NCI-H1092 (cell line): ENCODE data around the gene TNIP1.

Experiments used
- DNase-seq: peaks from one replicate; lab custom pipeline; 2025; lab: John Stamatoyannopoulos, UW

Gene TNIP1

DNA sequence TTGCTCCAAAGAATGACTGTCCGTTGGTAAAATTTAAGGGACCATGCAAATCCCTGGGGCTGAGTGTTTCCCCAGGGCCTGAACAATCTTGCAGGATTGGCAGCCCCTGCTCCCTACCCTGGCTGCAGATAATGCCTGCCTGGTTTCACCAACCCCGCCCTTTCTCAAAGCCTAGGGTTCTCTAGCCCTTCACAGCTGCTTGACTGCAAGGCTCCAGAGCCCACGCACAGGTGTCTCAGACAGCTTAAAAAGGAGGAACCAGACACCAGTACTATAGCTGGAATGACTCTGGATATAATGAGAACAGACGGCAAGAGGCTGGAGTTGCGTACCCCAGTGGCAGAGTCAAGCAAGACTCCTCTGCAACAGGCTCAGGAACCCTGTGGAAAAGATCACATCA, 25.2 kb upstream of the TNIP1 start:
- DNase-seq = no peak

DNA sequence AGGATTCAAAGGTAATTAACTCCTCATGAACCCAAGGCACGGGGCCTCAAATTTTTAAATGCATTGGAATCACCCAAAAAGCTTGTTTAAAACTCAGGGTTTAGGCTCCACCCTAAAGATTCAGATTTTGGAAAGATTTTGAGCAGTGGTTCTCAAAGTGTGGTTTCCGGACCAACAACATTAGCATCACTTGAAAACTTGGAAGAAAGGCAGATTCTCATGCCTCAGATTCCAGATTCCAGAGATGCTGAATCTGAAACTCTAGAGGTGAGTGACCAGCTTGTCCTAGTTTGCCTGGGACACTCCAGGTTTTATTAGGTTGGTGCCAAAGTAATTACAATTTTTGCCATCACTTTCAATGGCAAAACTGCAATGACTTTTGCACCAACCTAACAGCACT, 24.7 kb upstream of the TNIP1 start:
- no peak for DNase-seq

DNA sequence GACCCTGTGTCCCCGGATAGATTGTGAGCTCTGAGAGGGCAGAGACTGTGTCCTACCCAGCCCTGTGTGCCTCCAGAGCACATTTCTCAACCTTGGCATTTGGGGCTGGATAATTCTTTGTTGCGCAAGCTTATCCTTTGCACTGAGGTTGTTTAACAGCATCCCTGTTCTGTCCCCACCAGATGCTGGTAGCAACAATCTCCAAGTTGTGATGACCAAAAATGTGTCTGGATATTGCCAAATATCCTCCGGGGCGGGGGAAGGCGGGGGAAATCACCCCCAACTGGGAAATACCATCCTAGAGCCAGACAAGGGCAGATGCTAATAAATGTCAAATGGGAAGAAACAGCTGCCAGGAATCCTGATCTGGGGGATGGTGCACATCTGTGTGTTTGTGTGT, 24.0 kb upstream of the TNIP1 start:
- no peak for DNase-seq

DNA sequence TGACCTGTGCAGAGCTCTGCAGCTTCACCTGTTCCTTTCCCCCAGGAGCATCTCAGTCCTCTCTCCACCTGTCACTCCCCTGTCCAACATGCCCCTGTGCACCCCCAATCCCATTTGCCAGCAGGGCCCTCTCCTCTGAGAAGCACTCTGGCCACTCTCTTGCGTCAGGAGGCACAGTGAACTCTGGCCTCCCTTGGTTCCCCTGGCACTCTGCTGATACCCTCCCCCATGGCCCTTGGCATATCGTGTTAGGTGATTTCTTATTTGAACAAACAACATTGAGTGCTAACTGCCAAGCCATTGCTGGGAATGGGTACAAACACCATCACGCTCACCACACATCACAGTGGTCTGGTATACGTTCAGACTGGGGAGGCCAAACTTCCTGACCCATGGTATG, 20.9 kb upstream of the TNIP1 start:
- no peak for DNase-seq

DNA sequence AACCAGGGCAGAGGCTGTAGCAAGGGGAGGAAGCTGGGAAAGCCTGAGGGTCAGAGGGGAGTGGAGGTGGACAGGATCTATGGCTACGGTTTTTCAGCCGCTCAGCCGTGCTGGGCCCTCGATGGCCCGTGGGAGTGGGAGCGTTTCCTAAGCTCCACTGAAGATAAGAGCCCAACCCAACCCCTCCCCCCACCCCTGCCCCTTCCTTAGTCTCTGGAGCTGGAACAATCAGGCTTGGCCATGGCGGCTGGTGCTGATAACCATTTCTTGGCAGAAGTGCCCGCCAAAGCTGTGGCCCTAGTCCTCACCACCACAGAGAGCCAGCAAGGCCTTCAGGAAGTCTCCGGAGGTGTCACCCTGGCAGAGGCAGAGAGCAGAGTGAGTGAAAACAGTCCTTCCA, 20.3 kb upstream of the TNIP1 start:
- no peak for DNase-seq

DNA sequence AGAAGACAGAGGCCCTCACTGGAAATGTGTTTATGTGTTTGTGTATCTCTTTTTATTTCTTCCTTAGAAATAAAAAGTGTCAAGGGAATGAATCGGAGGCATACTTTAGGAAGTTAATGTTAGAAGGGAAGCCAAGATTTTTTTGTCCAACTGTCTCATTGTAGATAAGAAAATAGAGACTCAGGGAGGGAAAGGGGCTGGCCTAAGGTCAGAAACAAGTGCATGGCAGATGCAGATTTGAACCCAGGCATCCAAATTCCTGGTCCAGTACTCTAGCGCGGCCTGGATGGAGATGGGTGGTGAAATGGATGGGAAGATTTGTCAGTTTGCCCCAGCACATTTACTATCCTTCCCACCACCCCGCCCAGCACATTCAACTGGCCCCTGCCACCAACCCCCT, 19.8 kb upstream of the TNIP1 start:
- DNase-seq = no peak

DNA sequence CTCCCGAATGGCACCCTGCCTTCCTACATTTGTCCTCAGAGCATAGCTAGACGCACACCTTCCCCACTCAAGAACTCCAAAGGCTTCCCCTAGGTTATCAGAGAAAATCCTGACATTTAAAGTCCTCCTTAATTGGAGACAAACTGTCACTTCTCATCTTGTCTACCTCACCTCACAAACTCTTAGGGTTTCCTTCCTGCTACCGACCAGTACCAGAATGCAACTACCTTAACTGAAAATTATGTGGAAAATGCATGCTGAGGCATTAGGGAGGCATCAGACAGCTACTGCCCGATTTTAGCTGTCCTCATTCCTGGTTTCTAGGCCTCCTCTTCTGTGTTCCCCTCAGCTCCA, 17.9 kb upstream of the TNIP1 start:
- no peak for DNase-seq

DNA sequence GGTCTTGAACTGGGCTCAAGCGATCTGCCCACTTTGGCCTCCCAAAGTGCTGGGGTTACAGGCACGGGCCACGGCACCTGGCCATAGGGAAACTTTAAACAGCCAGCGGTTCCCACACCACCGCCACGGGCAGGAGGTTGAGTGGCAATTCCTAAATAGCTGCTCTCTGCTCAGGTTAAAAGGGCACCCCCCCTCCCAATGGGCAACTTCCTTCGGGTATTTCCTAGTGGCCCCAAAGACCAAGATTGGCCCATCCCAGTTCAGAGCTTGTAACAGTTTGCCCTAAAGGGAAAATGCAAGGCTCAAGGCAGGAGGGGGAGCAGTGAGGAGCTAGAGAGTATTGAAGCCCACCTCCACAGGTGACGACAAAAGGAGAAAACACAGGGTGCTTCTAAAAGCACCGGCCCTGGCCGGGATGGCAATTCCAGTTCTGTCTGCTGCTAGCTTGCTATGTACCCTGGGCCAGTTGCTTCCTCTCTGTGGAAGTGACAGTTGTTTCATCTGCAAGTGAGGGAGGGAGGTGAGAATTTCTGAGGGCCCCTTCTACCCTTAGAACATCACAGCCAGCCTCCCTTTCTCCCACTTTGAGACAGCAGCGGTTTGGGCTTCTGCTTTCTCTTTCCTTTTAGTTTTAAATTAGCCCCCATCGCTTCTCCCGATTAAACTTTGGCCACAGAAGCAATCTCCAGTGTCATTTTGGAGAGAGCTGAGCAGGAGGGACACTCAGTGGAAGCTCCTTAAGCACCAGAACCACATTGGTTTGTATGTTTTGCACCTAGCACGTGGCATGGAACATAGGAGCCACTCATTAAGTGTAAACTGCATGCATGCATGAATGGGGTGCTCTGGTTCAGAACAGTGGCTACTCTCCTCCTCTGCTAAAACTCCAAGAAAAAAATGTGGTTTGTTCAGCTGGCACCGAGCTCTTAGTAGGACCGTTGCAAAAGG, 17.3 kb upstream of the TNIP1 start:
- no peak for DNase-seq

DNA sequence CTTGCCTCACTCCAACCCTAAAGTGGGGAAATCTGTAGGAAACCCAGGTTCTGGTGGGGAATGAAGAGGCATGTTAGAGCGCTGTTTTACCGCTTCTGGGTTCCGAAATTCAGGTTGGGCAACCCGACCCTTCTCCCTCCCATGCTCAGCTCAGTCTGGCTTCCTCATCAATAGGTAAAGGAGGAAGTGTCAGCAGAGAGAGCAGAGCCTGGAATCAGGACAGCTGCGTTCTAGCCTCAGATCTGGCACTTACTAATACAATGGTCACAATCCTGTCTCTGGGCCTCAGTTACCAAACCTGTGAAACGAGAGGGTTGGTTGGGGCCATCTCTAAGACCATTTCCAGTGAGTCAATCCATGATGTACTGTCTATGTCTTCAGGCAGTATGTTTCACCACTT, 16.2 kb upstream of the TNIP1 start:
- DNase-seq = no peak

DNA sequence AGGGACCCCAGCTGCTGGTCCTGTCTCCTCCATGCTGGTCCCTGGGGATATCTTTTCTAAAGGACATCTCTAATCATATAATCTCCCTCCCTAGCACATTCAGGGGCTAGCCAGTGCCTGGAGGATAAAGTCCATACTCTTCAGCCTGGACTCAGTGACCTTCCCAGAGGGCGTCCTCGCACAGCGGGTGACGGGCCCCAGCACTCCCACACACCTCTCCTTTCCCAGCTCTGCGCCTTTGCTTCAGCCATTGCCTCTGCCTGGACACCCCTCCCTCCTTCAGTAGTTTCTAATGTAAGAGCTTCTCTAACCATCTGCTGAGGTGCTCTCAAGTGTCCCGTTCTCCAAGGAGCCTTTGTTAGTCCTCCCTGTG, 15.2 kb upstream of the TNIP1 start:
- no peak for DNase-seq

DNA sequence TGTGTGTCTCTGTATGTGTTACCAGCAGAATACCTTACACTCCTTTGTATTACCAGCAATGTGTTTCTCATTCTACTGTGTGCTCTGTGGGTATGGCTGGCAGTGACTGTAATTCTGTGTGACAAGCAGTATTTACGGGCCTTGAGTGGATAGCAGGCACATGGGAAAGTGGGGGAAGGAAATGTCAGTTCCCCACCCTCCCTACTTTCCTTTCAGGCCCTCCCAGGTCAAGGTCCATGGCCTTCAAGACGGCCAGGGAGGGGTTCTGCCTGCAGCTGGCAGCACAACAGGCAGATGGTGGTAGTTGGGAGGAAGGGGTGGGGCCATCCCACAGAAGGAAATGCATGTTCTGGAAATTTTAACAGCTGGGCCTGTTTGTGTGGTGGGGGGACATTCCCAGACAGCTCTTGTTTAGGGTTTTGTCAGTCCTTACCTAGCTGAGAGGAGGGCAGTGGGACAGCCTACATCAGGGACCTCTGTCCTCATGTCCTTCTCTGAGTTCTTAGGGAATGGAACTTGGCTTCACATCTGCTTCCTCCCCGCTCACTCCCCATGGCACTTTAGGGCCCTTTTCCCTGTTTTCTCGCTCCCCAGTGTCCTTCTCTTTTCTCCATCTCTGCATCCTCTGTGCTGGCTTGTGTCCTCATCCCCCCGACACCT, 14.6 kb upstream of the TNIP1 start:
- no peak for DNase-seq

DNA sequence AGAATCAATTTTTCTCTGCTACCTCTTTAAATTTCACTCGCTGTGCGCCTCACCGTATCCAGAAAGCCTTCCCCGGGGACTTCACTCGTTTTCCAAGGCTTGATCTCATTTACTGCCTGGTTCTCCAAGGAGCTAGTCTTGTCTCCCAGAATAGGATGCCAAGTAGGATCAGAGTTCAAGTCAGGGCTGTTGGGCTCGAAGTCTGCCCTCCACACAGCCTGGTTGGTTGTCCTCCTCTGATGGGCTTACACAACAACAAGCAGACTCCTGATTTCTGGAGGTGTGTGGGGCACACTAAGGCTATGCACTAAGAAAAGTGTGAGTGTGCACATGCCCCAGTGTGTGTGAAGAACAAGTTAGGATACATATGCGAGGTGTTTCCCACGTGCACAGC, 14.0 kb upstream of the TNIP1 start:
- no peak for DNase-seq

DNA sequence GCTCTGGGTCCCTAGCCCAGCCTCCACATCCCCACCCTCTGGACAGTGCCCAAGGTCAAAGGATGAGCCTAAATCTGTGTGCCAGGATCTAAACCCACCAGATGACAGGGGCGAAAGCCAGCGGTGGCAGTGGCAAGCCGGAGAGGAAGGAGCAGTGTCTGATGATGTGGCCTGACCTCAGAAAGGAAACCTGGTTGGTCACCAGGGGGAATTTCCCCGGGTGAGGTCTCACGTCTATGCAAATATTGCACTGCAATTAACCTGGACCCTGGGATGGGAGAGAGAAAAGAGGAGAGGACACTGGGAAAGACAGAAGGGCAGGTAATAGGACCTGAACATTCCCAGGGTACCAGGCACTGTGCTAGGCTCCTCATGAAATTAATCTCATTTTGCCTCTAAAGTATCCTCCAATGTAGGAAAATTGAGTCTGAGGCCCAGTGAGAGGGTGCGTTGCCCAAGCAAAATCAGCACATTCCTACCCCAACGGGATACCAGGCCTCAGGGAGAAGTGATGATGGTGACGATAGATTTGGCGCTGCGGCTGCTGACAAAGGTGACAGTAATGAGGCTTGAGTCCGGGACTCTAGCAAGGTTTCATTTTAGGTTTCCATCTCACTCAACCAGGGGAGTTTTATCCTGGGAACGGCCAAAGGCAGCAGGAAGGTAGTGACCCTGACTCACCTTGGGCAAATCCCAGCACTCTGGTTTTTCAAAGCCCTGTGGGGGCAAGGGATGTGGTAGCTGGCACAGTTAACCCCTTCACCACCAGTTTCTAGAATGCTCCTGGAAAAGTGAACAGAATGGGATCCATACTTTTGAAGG, 13.4 kb upstream of the TNIP1 start:
- DNase-seq = no peak

DNA sequence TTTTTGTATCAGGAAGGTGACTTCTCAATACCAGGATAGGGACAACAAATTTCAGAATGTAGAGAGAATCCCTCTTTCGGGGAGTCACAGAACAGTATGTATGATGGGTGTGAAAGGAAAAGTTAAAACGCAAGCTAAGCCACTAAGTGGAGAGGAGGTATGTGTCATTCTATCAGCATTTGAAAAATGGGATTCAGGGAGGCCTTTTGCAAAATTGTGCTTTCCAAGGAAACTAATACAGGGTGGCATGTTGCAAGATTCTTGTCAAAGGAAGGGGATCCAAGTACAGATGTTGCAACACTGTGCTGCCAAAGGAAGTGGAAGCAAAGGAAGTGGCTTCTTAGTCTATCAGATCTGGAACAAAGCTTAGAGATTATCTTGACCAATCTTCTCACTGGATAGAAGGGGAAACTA, 12.6 kb upstream of the TNIP1 start:
- DNase-seq = no peak

DNA sequence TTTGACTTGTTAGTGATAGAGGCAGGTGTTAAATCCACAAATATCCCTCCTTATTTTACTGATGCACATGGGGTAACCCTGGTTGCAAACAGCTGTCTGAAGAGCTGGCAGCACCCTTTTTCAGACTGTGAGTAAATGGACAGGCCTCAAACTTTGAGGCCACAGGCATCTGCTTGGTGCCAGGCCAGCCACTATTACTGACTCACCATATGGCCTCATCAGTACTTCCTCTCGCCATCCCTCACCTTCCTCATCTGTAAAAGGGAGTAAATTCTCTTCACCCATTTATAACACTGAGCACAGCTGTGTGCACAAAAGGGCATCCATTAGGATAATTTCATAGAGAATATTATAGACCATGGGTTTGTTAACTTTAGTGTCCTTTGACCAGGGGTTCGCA, 11.9 kb upstream of the TNIP1 start:
- no peak for DNase-seq

DNA sequence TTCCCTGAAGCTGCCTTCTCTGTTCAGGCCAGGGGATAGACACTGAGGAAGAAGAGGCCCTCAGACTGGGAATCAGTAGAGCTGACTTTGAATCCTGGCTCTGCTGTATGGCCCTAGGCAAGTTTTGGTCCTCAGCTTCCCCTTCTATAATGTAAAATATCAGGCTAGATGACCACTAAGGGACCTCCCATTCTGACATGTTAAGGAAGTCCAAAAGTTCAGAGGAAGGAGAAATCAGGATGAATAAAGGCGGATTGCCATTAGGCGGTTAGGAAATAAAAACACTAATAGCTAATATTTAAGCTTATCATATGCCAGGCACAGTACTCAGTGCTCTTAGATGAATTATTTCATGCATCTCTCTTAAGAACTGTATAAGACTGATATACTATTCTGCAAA, 8.9 kb upstream of the TNIP1 start:
- DNase-seq = no peak

DNA sequence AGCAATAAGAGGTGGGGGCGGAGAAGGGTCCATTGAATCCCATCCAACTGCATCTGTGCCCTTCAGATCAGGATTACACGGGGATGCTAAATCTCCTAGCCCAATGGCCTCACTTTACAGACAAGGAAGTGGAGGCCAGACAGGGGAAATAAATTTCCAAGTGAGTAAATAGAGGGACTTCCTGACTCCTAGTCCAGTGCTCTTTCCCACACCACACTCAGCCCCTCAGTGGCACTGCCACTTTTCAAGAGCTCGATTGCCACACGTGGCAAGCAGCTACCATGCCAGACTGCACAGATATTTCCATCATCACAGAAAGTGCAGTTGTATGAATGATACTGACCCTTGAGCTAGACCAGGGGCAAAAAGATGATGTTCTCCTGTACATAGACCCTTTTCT, 8.2 kb upstream of the TNIP1 start:
- no peak for DNase-seq

DNA sequence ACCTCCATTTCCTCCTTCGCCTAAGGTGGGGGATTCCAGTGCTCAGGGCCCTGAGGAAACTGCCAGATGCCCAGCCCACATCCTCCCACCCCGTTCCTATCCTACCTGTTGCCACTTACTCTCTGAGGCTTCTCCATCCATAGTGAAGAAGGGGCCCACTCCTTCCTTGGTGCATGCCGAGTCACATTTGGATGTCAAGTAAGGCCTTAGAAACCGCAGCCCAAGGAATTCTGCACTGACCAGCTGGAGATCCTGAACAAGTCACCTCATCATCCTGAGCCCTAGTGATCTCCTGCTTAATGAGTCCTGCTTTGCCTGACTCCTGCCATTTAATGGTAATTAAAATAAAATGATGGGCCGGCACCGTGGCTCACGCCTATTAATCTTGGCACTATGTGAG, 6.7 kb upstream of the TNIP1 start:
- DNase-seq = no peak

DNA sequence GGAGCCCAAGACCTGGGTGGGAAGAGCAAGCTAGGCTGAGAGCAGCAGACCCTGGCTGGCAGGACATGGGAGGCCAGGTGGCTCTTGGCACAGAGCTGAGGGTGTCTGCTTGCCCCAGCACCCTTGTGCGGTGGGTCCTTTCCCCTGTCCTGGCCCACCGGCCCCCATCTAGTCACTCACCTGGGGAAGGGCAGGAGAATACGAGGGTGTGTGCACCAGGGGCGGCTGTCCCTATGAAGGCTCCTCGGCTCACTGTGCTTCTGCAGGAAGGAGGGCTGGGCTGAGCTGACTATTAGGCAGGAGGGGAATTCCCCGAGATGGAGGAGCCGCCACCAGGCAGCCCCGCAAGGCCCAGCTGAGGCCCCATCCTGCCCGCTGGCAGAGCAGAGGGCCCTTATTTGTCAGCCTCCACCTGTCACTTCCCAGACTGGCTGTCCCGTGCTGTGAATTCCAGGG, 6.1 kb upstream of the TNIP1 start:
- no peak for DNase-seq

DNA sequence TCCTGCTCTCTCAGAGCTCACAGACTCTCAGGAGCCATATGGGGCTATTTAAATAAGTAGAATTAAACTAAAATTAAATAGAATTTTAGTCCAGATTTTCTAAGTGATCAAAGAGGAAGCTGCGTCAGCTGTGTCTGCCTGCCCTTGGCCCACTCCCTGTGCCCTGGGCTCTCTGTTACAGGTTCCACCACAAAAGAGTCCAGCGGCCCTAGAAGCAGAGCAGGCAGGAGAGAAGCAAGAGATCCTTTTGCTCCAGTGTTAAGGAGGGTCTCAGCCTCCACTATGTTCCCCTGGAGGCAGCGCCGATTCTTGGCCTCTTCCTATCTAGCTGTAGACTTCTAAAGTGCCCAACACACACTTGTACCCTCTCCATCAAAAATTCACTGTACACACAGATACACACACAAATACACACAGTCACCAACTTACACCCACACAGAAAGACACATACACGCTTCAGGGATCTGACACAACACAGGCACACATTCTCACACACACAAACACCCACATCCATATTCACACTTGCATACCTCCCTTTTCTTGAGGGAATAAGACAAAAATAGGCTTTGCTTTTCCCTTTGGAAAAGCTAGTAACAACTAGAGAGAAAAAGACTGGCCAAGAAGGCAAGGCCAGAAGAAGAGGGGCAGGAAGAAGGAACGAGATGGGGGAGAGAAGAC, 5.5 kb upstream of the TNIP1 start:
- DNase-seq = no peak

DNA sequence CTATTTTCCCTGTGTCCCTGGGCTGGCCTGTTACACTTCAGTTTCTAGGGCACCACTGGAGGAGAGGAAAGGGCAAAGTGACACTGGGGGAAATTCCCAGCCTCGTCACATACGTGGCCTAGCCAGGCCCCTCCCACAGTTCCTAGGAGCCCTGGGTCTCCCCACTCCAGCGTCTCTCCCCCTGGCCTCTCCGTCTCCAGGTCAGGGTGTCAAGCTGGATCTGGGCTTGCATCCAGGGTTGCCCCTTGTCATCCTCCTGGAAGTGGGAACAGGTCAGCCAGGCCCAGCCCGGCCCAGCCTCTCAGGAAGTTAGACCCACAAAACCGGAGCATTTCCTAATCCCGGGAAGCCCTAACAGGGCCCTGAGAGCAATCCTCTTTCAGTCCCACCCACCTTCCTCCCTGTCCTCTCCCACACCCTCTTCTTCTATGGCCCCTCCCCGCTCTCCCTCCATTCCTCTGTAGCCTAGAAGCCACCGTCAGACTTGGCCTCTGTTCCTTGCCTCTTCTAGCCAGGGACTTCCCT, 4.7 kb upstream of the TNIP1 start:
- DNase-seq = no peak

DNA sequence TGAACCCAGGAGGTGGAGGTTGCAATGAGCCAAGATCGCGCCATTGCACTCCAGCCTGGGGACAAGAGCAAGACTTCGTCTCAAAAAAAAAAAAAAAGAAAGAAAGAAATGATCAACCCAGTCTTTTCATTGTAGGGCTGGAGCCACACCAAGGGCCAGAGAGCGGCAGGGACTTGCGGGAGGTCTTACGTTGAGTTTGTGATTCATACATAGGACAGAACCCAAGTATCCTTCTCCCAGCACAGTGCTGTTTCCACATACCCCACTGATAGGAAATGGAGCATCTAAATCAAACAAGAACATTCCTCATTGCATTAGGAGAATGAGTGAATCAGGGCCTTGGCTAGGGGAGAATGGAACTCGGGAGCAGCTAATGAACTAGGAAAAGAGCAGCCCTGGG, 3.5 kb upstream of the TNIP1 start:
- no peak for DNase-seq
